Uterine smooth muscle cell (primary cell): ENCODE data around the gene KSR1. TPM values are rescaled to one million over a fixed set of nuclear protein-coding genes. Genes with fewer than 3 reads are reported as not detected.

Experiments
- total RNA-seq: library from RNA; depleted of rRNA; stranded (reverse); fragments of >200 nt; gene quantifications from 2 replicates; pipeline ENCODE4 v1.2.3, GENCODE V29; 2014

Gene KSR1
- total RNA-seq = 3.1 and 14.7 TPM in 2 replicates

GRCh38 chr17:27455914-27456680 is at the start of gene KSR1:
KSR1 (plus strand) TSS chr17:27456448; CDS start chr17:27456644, 196 bp downstream.

GRCh38 chr17:27630607-27631410 is 174.6 kb downstream of the KSR1 start, which contains the start of gene LGALS9:
LGALS9 (plus strand) TSS chr17:27631188; CDS start chr17:27631266, 78 bp downstream.

Other genes with a start within 250 kb of the KSR1 start
- 135 and 174 TPM in 2 replicates for gene WSB1, start 162.3 kb upstream of the KSR1 start, total RNA-seq
- gene LGALS9, start 174.7 kb downstream of the KSR1 start, total RNA-seq = 0.66 and 1.00 TPM in 2 replicates